Measurements from ENCODE around the gene NACA2. TPM values are rescaled to one million over a fixed set of nuclear protein-coding genes. Genes with fewer than 3 reads are reported as not detected.

The NACA2 gene
- total and polyA plus RNA-seq, 2 of the 13 experiments (the other 11 are each of a cell fraction or from before 2014, with no cell fraction given), result 0.21 TPM; not detected in 1

- TF ChIP-seq HIVEP1 (CRISPR knock-in tag; IDR thresholded peaks at IDR 0.05) (no peak), SCMH1 (CRISPR knock-in tag; IDR thresholded peaks at IDR 0.05; ENCODE audit: borderline replicate concordance) (no peak), ZNF326 (CRISPR knock-in tag; IDR thresholded peaks at IDR 0.05; ENCODE audit: borderline replicate concordance) (no peak), EZH2 (conservative IDR thresholded peaks at IDR 0.05; ENCODE audit: low read depth, low read length) (no peak), FOXK1 (CRISPR knock-in tag; IDR thresholded peaks at IDR 0.05; ENCODE audit: borderline replicate concordance, low read depth) (no peak), HNRNPLL (IDR thresholded peaks at IDR 0.05; ENCODE audit: low read depth, low read length, poor library complexity, severe bottlenecking) (no peak), ZBTB21 (CRISPR knock-in tag; IDR thresholded peaks at IDR 0.05) (no peak), KLF13 (CRISPR knock-in tag; IDR thresholded peaks at IDR 0.05) (no peak), ZNF331 (CRISPR knock-in tag; IDR thresholded peaks at IDR 0.05) (no peak), MTF2 (CRISPR knock-in tag; IDR thresholded peaks at IDR 0.05; ENCODE audit: borderline replicate concordance) (no peak), SP140L (CRISPR knock-in tag; IDR thresholded peaks at IDR 0.05; ENCODE audit: borderline replicate concordance) (no peak), SRSF9 (IDR thresholded peaks at IDR 0.05; ENCODE audit: borderline replicate concordance, insufficient read depth, low read depth, low read length, poor library complexity, severe bottlenecking) (no peak), ZNF446 (CRISPR knock-in tag; IDR thresholded peaks at IDR 0.05) (no peak), CENPX (CRISPR knock-in tag; IDR thresholded peaks at IDR 0.05) (no peak), POLR2A (IDR thresholded peaks at IDR 0.05; ENCODE audit: insufficient read depth in 1 of 2, low read depth in 2 of 2, low read length in 2 of 2) (no peak), ZNF460 (CRISPR knock-in tag; IDR thresholded peaks at IDR 0.05; ENCODE audit: borderline replicate concordance) (no peak), EHMT2 (IDR thresholded peaks at IDR 0.05; ENCODE audit: borderline replicate concordance, low read depth, low read length) (no peak), KLF9 (CRISPR knock-in tag; IDR thresholded peaks at IDR 0.05; ENCODE audit: low read depth) (no peak), REL (CRISPR knock-in tag; conservative IDR thresholded peaks at IDR 0.05) (no peak)
- TF ChIP-seq, protein P1, sequence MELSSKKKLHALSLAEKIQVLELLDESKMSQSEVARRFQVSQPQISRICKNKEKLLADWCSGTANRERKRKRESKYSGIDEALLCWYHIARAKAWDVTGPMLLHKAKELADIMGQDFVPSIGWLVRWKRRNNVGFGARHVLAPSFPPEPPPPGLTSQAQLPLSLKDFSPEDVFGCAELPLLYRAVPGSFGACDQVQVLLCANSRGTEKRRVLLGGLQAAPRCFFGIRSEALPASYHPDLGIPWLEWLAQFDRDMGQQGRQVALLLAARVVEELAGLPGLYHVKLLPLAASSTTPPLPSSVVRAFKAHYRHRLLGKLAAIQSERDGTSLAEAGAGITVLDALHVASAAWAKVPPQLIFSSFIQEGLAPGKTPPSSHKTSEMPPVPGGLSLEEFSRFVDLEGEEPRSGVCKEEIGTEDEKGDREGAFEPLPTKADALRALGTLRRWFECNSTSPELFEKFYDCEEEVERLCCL (CRISPR knock-in tag; IDR thresholded peaks at IDR 0.05; ENCODE audit: borderline replicate concordance), result no peak
- H3K9ac ChIP-seq (ENCODE audit: insufficient read depth, low read depth, low read length), result no peak overlapping the region
- no peak overlapping the region for H3K4me2 ChIP-seq (ENCODE audit: low read depth, low read length)
- FAIRE-seq (no peak), ATAC-seq (no peak), DNase-seq (ENCODE audit: low spot score) (no peak)
- WGBS (ENCODE audit: low lambda C conversion rate), result 56% methylated on average over 4 of the region's 4 CpGs
- no peak overlapping the region for H3K4me3 ChIP-seq (replicated peaks in 1 of 3; ENCODE audit: insufficient read depth in 1 of 3, low read depth in 2 of 3, low read length in 3 of 3)
- H3K9me3 ChIP-seq (ENCODE audit: low read length), result no peaks in the 10 kb centered on the region
- H3K4me1 ChIP-seq (ENCODE audit: insufficient read depth, low read length), result peaks cover 58% of the 10 kb centered on the region
- BruUV-seq (replicated peaks), result no TSS peak
- H3K36me3 ChIP-seq (replicated peaks in 1 of 2; ENCODE audit: control insufficient read depth in 1 of 2, insufficient read depth in 2 of 2, low read length in 2 of 2), result no peaks in the 10 kb centered on the region
- no peaks in the 10 kb centered on the region for H3K27me3 ChIP-seq (ENCODE audit: control insufficient read depth in 1 of 2, insufficient read depth in 2 of 2, low read length in 2 of 2)
- ChIA-PET CTCF (ENCODE audit: low intra/inter-chr PET ratio, low total read pairs) (interaction anchor here (2.2 kb wide), 1 partner anchor 152 kb away, joined by 8 read pairs; no protein-coding TSS in a partner anchor), POLR2A (no interaction called here)
- no peaks in the 10 kb centered on the region for H3K79me2 ChIP-seq (ENCODE audit: insufficient read depth, low read length)
- in situ Hi-C loops (cut with HindIII; ENCODE audit: extremely low pct_ligation_motif_present, low pct_unique_long_range_greater_than_20kb) (loop anchor here (10.0 kb wide), 1 partner anchor 604 kb away; no protein-coding TSS in a partner anchor), intact Hi-C loops (cut with micrococcal nuclease; ENCODE audit: unreplicated experiment) (no loop called here)
- no peaks in the 10 kb centered on the region for H4K20me1 ChIP-seq (ENCODE audit: insufficient read depth, low read length)
- H3K27ac ChIP-seq (ENCODE audit: extremely low read length, insufficient read depth, low read length), result no peak overlapping the region
- no peak overlapping the region for H2AFZ ChIP-seq (ENCODE audit: low read length)
Measured at GRCh38 chr17:61578645-61579044, 12.4 kb downstream of the NACA2 start.

Measured in HepG2 (cell line).